Suppressor macrophage treated with lipopolysaccharide for 1 hour (primary cell): ENCODE results near the gene GAB2.
"Not testable (repeated sequence)": the region's sequence is repeated elsewhere in the genome, so short reads cannot be mapped to it uniquely, and the experiment has no call there.

Source experiments
- DNase-seq, 3 donors: peaks; one replicate each; pipeline ENCODE4 v3.0.0-alpha.2; 2020 to 2022

The GAB2 gene

GRCh38 chr11:78364128-78364751, 53.4 kb downstream of the GAB2 start:
- no peak for DNase-seq

- DNase-seq: peak in 2 of 3 donors; percentile 71 to 74
Measured at GRCh38 chr11:78363024-78363619, 54.5 kb downstream of the GAB2 start.

- no peak for DNase-seq
Measured at GRCh38 chr11:78361228-78361627, 56.4 kb downstream of the GAB2 start.

- peak; percentile 32 to 45 (median 36) for DNase-seq
Measured at GRCh38 chr11:78359921-78360320, 57.7 kb downstream of the GAB2 start.

GRCh38 chr11:78357924-78358323, 59.7 kb downstream of the GAB2 start:
- DNase-seq: not testable (repeated sequence)

- DNase-seq: not testable (repeated sequence)
Measured at GRCh38 chr11:78357425-78357824, 60.2 kb downstream of the GAB2 start.

- DNase-seq: not testable (repeated sequence)
Measured at GRCh38 chr11:78355742-78356141, 61.9 kb downstream of the GAB2 start.

- DNase-seq: no peak
Measured at GRCh38 chr11:78355309-78355705, 62.3 kb downstream of the GAB2 start.

GRCh38 chr11:78354408-78355308, 63.0 kb downstream of the GAB2 start:
- DNase-seq: peak in 2 of 3 donors; percentile 51 to 52

- DNase-seq: peak; percentile 50 to 79 (median 64)
Measured at GRCh38 chr11:78351979-78352841, 65.4 kb downstream of the GAB2 start.

- DNase-seq: peak; percentile 34 to 37 (median 35)
Measured at GRCh38 chr11:78351193-78351592, 66.4 kb downstream of the GAB2 start.

- DNase-seq: peak; percentile 80 to 95 (median 87)
Measured at GRCh38 chr11:78350646-78351165, 66.9 kb downstream of the GAB2 start.

- peak in 1 of 3 donors; percentile 23 for DNase-seq
Measured at GRCh38 chr11:78350091-78350645, 67.5 kb downstream of the GAB2 start.

- DNase-seq: no peak
Measured at GRCh38 chr11:78349624-78350023, 68.0 kb downstream of the GAB2 start.

- peak in 2 of 3 donors; percentile 39 to 43 for DNase-seq
Measured at GRCh38 chr11:78349114-78349513, 68.5 kb downstream of the GAB2 start.

- no peak for DNase-seq
Measured at GRCh38 chr11:78347956-78348355, 69.7 kb downstream of the GAB2 start.

- no peak for DNase-seq
Measured at GRCh38 chr11:78346799-78347198, 70.8 kb downstream of the GAB2 start.

- no peak for DNase-seq
Measured at GRCh38 chr11:78345450-78345849, 72.2 kb downstream of the GAB2 start.

- DNase-seq: no peak
Measured at GRCh38 chr11:78344676-78345075, 72.9 kb downstream of the GAB2 start.

- peak in 2 of 3 donors; percentile 39 to 54 for DNase-seq
Measured at GRCh38 chr11:78344094-78344493, 73.5 kb downstream of the GAB2 start.

GRCh38 chr11:78343303-78343702, 74.3 kb downstream of the GAB2 start:
- no peak for DNase-seq

- no peak for DNase-seq
Measured at GRCh38 chr11:78341841-78342240, 75.8 kb downstream of the GAB2 start.
